Left ventricle myocardium inferior (tissue), 1 donor: Measurements from ENCODE around the gene KCNT2. TPM values are rescaled to one million over a fixed set of nuclear protein-coding genes. Genes with fewer than 3 reads are reported as not detected.

Source experiments
- DNase-seq: peaks from one replicate; pipeline ENCODE4 v3.0.0-alpha.2; 2020
- H3K27ac ChIP-seq: fragments of 200-600 bp; replicated peaks from 2 replicates; pipeline ENCODE4 v1.8.0; 2021
- H3K27me3 ChIP-seq: fragments of 200-600 bp; 2 replicates; pipeline ENCODE4 v1.8.0; 2021; ENCODE audit warnings: low read depth
- H3K36me3 ChIP-seq: fragments of 200-600 bp; 2 replicates; pipeline ENCODE4 v1.8.0; 2021
- H3K4me1 ChIP-seq: fragments of 200-600 bp; 2 replicates; pipeline ENCODE4 v1.8.0; 2021
- H3K4me3 ChIP-seq: fragments of 200-600 bp; 2 replicates; pipeline ENCODE4 v1.8.0; 2021; ENCODE audit warnings: mild to moderate bottlenecking, moderate library complexity
- H3K9me3 ChIP-seq: fragments of 200-600 bp; replicated peaks from 2 replicates; pipeline ENCODE4 v1.8.0; 2021
- CTCF ChIP-seq: fragments of 200-600 bp; IDR thresholded peaks from 2 replicates; pipeline ENCODE4 v1.8.0; 2021; ENCODE audit warnings: antibody characterized with exemption, mild to moderate bottlenecking, borderline replicate concordance
- intact Hi-C: fragments of 100-400 bp; cut with micrococcal nuclease; formaldehyde crosslinking; loops from one replicate; pipeline ENCODE4 v1.11.0; 2022
- long read RNA-seq: library from polyadenylated mRNA; unstranded; transcript quantifications from one replicate; pipeline ENCODE4 v2.0.0, GENCODE V29; 2021
- total RNA-seq: library from RNA; stranded (reverse); fragmentation: NEBNext Ultra II Directional; extraction: Animal tissue kit (Norgen Biotek cat#: 25700); gene quantifications from one replicate; pipeline ENCODE4 v1.2.1, GENCODE V29; 2021
- donor health status: DM: no; HTN: yes; CAD: no; lungs with severe emphysema.

Gene KCNT2
- 0.60 TPM for total RNA-seq
- long read RNA-seq, result 0 reads

GRCh38 chr1:196608390-196609369 lies at the start of gene KCNT2:
Gene KCNT2, minus strand, starts transcription at chr1:196608440. Its CDS starts 131 bp downstream, at chr1:196608309.
- Histone ChIP-seq H3K9me3 (no peaks in the 10 kb centered on the region), H3K27me3 (peaks cover 38% of the 10 kb centered on the region), H3K4me3 (peak within 1 kb of the TSS; percentile 65), H3K36me3 (no peaks in the 10 kb centered on the region), H3K27ac (peak within 1 kb of the TSS; percentile 74), H3K4me1 (peaks cover 16% of the 10 kb centered on the region)
- no peak for TF ChIP-seq CTCF
- intact Hi-C loops, result no loop called here
- DNase-seq, result peak; percentile 67

DNA sequence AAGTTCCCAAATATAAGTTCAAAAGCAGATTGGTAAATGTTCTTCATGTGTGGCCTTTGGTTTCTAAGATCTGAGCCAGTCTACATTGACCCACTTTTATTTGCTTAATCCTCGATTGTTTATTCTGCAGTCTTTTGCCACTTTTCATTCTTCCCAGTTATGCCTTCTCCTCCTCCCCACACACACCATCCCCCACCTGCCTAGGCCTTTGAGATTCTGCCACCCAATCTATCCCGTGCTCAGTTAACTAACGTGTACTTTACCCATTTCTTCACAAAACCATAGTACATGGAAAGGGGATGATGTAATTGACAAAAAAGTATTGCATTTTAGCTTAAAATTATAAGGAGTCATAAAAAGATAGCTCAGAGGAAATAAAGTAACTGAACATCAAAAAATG lies 47.3 kb upstream of the KCNT2 start:
- no peak for TF ChIP-seq CTCF
- Histone ChIP-seq H3K27me3 (no peaks in the 10 kb centered on the region), H3K4me3 (no peak overlapping the region), H3K27ac (no peak overlapping the region), H3K9me3 (no peaks in the 10 kb centered on the region), H3K36me3 (no peaks in the 10 kb centered on the region), H3K4me1 (no peaks in the 10 kb centered on the region)
- intact Hi-C loops, result no loop called here
- DNase-seq, result no peak

- H3K4me1 ChIP-seq, result no peaks in the 10 kb centered on the region
- DNase-seq, result no peak
- H3K36me3 ChIP-seq, result no peaks in the 10 kb centered on the region
- no peak overlapping the region for H3K4me3 ChIP-seq
- intact Hi-C loops, result no loop called here
- H3K9me3 ChIP-seq, result no peaks in the 10 kb centered on the region
- H3K27me3 ChIP-seq, result no peaks in the 10 kb centered on the region
- no peak overlapping the region for H3K27ac ChIP-seq
- TF ChIP-seq CTCF, result no peak
Measured at GRCh38 chr1:196655071-196655470, 46.8 kb upstream of the KCNT2 start.

- intact Hi-C loops, result no loop called here
- Histone ChIP-seq H3K27me3 (no peaks in the 10 kb centered on the region), H3K36me3 (no peaks in the 10 kb centered on the region), H3K9me3 (no peaks in the 10 kb centered on the region), H3K27ac (peak overlapping the region; percentile 9), H3K4me3 (peak overlapping the region; percentile 52), H3K4me1 (no peaks in the 10 kb centered on the region)
- DNase-seq, result no peak
- TF ChIP-seq CTCF, result no peak
Measured at GRCh38 chr1:196654271-196654670, 46.0 kb upstream of the KCNT2 start.

DNA sequence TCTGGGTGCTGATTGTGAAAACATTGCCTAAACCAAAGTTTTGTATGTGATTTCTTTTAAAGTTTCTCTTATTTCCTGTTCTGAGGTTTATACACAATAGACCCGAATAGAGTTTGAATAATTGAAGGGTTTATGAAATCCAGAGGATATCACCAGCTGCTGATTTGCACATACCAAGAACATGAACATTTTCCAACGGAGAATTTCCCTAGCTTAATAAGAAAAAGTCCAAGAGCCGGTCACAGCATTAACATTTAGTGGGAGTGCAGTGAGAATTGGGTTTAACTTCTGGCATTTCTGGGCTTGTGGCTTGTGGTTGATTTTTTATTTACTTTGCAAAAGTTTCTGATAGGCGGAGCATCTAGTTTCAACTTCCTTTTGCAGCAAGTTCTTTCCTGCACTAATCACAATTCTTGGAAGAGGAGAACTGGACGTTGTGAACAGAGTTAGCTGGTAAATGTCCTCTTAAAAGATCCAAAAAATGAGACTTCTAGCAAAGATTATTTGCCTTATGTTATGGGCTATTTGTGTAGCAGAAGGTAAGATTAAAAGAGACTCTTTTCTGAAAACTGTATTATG lies 43.5 kb upstream of the KCNT2 start, which contains the start of gene CFH:
CFH (plus strand) TSS at position 407 of the 579 bp plus-strand sequence; CDS start at position 482, 75 bp downstream.
- intact Hi-C loops, result no loop called here
- peak within 1 kb of the TSS; percentile 52 for H3K4me3 ChIP-seq
- no peaks in the 10 kb centered on the region for H3K4me1 ChIP-seq
- no peaks in the 10 kb centered on the region for H3K9me3 ChIP-seq
- no peaks in the 10 kb centered on the region for H3K36me3 ChIP-seq
- DNase-seq, result no peak
- no peak for TF ChIP-seq CTCF
- H3K27ac ChIP-seq, result peak within 1 kb of the TSS; percentile 53
- no peaks in the 10 kb centered on the region for H3K27me3 ChIP-seq
